Neural cell (in vitro differentiated cells): ENCODE results near the gene CD27. TPM values are rescaled to one million over a fixed set of nuclear protein-coding genes. Genes with fewer than 3 reads are reported as not detected.
A peak's percentile ranks its signal among the peaks of the same experiment; 100 is the strongest.
"Not testable (repeated sequence)": the region's sequence is repeated elsewhere in the genome, so short reads cannot be mapped to it uniquely, and the experiment has no call there.

Experiments used
- H2AFZ ChIP-seq: fragments of 200-600, 300-800 bp; sonication (generic), shearing (Covaris generic); 2 replicates; pipeline ENCODE4 v1.6.0; 2014; ENCODE audit warnings: low read depth, mild to moderate bottlenecking, antibody characterized with exemption, low read length, moderate library complexity
- H3F3A ChIP-seq: fragments of 200-600 bp; shearing (Covaris generic); 2 replicates; pipeline ENCODE4 v1.6.1; 2016; ENCODE audit warnings: mild to moderate bottlenecking, moderate library complexity, mixed read lengths, antibody characterized with exemption, low read length; ENCODE audit not compliant: insufficient read depth, poor library complexity, severe bottlenecking
- H3K27ac ChIP-seq: fragments of 200-600, 300-800 bp; sonication (generic), shearing (Covaris generic); 2 replicates; pipeline ENCODE4 v1.5.1; 2014; ENCODE audit warnings: mild to moderate bottlenecking, low read length, moderate library complexity
- H3K27me3 ChIP-seq: fragments of 300-800, 200-600 bp; sonication (generic), shearing (Covaris generic); 2 replicates; pipeline ENCODE4 v1.6.0; 2014; ENCODE audit warnings: mild to moderate bottlenecking, low read depth, low read length, moderate library complexity; ENCODE audit not compliant: insufficient read depth
- H3K36me3 ChIP-seq: fragments of 300-800, 200-600 bp; sonication (generic), shearing (Covaris generic); 2 replicates; pipeline ENCODE4 v1.5.1; 2014; ENCODE audit warnings: mild to moderate bottlenecking, antibody characterized with exemption, low read length, moderate library complexity; ENCODE audit not compliant: insufficient read depth
- H3K4me2 ChIP-seq: fragments of 300-800, 200-600 bp; sonication (generic), shearing (Covaris generic); 2 replicates; pipeline ENCODE4 v1.6.0; 2014; ENCODE audit warnings: mild to moderate bottlenecking, low read length
- H3K4me3 ChIP-seq: fragments of 300-800, 200-600 bp; sonication (generic), shearing (Covaris generic); 2 replicates; pipeline ENCODE4 v1.5.1; 2014; ENCODE audit warnings: mild to moderate bottlenecking, low read length, moderate library complexity
- H3K79me2 ChIP-seq: fragments of 200-600 bp; shearing (Covaris generic); replicated peaks from 2 replicates; pipeline ENCODE4 v1.6.0; 2014; ENCODE audit warnings: mild to moderate bottlenecking, low read length, moderate library complexity; ENCODE audit not compliant: insufficient read depth
- H3K9ac ChIP-seq: fragments of 300-800, 200-600 bp; sonication (generic), shearing (Covaris generic); 2 replicates; pipeline ENCODE4 v1.6.1; 2016; ENCODE audit warnings: mild to moderate bottlenecking, low read length, mixed read lengths
- H3K9me2 ChIP-seq: fragments of 200-600 bp; shearing (Covaris generic); 2 replicates; pipeline ENCODE4 v1.6.1; 2016; ENCODE audit warnings: mild to moderate bottlenecking, low read length, mixed read lengths; ENCODE audit not compliant: insufficient read depth
- H3K9me3 ChIP-seq: fragments of 200-600, 300-800 bp; sonication (generic), shearing (Covaris generic); 2 replicates; pipeline ENCODE4 v1.6.1; 2016; ENCODE audit warnings: mild to moderate bottlenecking, mixed run types, low read length, moderate library complexity, mixed read lengths
- H4K20me1 ChIP-seq: fragments of 200-600 bp; shearing (Covaris generic); 2 replicates; pipeline ENCODE4 v1.6.1; 2016; ENCODE audit warnings: mild to moderate bottlenecking, mixed run types; ENCODE audit not compliant: insufficient read depth
- EP300 ChIP-seq: fragments of 450-650 bp; conservative IDR thresholded peaks from 2 replicates; pipeline ENCODE4 v1.6.1; 2014; ENCODE audit warnings: antibody characterized with exemption, mild to moderate bottlenecking, moderate library complexity; ENCODE audit not compliant: poor library complexity, severe bottlenecking
- EZH2 ChIP-seq: fragments of 200-600, 300-800 bp; shearing (Covaris generic), sonication (generic); IDR thresholded peaks from 2 replicates; pipeline ENCODE4 v1.6.1; 2014; ENCODE audit warnings: antibody characterized with exemption, low read length, borderline replicate concordance, mild to moderate bottlenecking; ENCODE audit not compliant: insufficient read depth, poor library complexity, severe bottlenecking
- MXI1 ChIP-seq: fragments of 450-650 bp; conservative IDR thresholded peaks from 2 replicates; pipeline ENCODE4 v1.6.1; 2014; ENCODE audit warnings: antibody characterized with exemption, mild to moderate bottlenecking; ENCODE audit not compliant: poor library complexity, severe bottlenecking
- POLR2AphosphoS5 ChIP-seq: IDR thresholded peaks from 2 replicates; pipeline ENCODE4 v1.6.1; 2012
- RAD21 ChIP-seq: fragments of 450-650 bp; conservative IDR thresholded peaks from 2 replicates; pipeline ENCODE4 v1.6.1; 2014; ENCODE audit warnings: antibody characterized with exemption, mild to moderate bottlenecking, moderate library complexity
- SMC3 ChIP-seq: fragments of 450-650 bp; conservative IDR thresholded peaks from 2 replicates; pipeline ENCODE4 v1.6.1; 2014; ENCODE audit warnings: antibody characterized with exemption, mild to moderate bottlenecking, moderate library complexity; ENCODE audit not compliant: poor library complexity
- TAF1 ChIP-seq: IDR thresholded peaks from 2 replicates; pipeline ENCODE4 v1.6.1; 2012; ENCODE audit warnings: low read depth
- polyA plus RNA-seq: library from polyadenylated mRNA; depleted of rRNA; stranded (reverse); fragments of >200 nt; gene quantifications from 2 replicates; pipeline ENCODE4 v1.2.3, GENCODE V29; 2014
- TF ChIP-seq, protein P1 (sequence below): fragments of 450-650 bp; IDR thresholded peaks from 2 replicates; pipeline ENCODE4 v1.5.1; 2014; ENCODE audit warnings: antibody characterized with exemption, mild to moderate bottlenecking, moderate library complexity; ENCODE audit not compliant: poor library complexity, severe bottlenecking
- TF ChIP-seq, protein P2 (sequence below): IDR thresholded peaks from 2 replicates; pipeline ENCODE4 v1.6.1; 2012; ENCODE audit warnings: borderline replicate concordance

CD27 gene
- polyA plus RNA-seq, 1 donor from 2014 or later, result not detected

DNA sequence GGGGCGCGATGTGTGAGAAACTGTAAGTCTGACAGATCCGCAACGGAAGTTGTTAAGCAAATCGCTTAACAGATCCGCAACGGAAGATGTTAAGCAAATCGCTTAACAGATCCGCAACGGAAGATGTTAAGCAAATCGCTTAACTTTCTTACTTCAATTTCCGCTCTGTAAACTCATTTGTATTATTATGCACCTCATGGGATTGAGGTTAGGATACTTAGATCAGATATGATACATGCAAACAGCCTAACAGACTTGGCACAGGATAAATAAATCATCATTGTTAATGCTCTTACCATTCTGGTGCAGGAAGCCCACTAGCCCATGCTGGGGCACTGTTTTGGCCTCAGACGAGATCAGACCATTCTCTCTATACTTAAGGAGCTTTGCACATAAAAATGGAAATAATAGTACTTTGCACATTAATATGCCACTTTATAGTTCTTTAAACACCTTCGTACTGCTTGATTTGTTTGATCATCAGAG is 49.5 kb downstream of the CD27 start:
- Histone ChIP-seq H3K4me2 (peak overlapping the region; percentile 79), H3K9me2 (no peaks in the 10 kb centered on the region), H3K9ac (peak overlapping the region; percentile 28), H3K4me3 (peak overlapping the region; percentile 93), H3K79me2 (peaks cover 32% of the 10 kb centered on the region), H4K20me1 (no peaks in the 10 kb centered on the region), H3F3A (no peaks in the 10 kb centered on the region), H3K27me3 (no peaks in the 10 kb centered on the region), H3K36me3 (no peaks in the 10 kb centered on the region), H3K9me3 (no peaks in the 10 kb centered on the region), H2AFZ (peak overlapping the region; percentile 19), H3K27ac (no peak overlapping the region)
- no peak for TF ChIP-seq TAF1
- TF ChIP-seq MXI1, result peak; percentile 42
- TF ChIP-seq, protein P1, sequence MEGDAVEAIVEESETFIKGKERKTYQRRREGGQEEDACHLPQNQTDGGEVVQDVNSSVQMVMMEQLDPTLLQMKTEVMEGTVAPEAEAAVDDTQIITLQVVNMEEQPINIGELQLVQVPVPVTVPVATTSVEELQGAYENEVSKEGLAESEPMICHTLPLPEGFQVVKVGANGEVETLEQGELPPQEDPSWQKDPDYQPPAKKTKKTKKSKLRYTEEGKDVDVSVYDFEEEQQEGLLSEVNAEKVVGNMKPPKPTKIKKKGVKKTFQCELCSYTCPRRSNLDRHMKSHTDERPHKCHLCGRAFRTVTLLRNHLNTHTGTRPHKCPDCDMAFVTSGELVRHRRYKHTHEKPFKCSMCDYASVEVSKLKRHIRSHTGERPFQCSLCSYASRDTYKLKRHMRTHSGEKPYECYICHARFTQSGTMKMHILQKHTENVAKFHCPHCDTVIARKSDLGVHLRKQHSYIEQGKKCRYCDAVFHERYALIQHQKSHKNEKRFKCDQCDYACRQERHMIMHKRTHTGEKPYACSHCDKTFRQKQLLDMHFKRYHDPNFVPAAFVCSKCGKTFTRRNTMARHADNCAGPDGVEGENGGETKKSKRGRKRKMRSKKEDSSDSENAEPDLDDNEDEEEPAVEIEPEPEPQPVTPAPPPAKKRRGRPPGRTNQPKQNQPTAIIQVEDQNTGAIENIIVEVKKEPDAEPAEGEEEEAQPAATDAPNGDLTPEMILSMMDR, result peak; percentile 39

GRCh38 chr12:6494968-6495367 is 50.2 kb downstream of the CD27 start:
- Histone ChIP-seq H3K9me2 (no peaks in the 10 kb centered on the region), H3K4me2 (peak overlapping the region; percentile 79), H3K36me3 (no peaks in the 10 kb centered on the region), H3K9me3 (no peaks in the 10 kb centered on the region), H2AFZ (no peak overlapping the region), H3K9ac (peak overlapping the region; percentile 28), H3K79me2 (peaks cover 32% of the 10 kb centered on the region), H3K27me3 (no peaks in the 10 kb centered on the region), H3K4me3 (peak overlapping the region; percentile 93), H3F3A (no peaks in the 10 kb centered on the region), H4K20me1 (no peaks in the 10 kb centered on the region), H3K27ac (no peak overlapping the region)
- no peak for TF ChIP-seq POLR2AphosphoS5
- TF ChIP-seq RAD21, result no peak
- no peak for TF ChIP-seq EZH2
- TF ChIP-seq, protein P2, sequence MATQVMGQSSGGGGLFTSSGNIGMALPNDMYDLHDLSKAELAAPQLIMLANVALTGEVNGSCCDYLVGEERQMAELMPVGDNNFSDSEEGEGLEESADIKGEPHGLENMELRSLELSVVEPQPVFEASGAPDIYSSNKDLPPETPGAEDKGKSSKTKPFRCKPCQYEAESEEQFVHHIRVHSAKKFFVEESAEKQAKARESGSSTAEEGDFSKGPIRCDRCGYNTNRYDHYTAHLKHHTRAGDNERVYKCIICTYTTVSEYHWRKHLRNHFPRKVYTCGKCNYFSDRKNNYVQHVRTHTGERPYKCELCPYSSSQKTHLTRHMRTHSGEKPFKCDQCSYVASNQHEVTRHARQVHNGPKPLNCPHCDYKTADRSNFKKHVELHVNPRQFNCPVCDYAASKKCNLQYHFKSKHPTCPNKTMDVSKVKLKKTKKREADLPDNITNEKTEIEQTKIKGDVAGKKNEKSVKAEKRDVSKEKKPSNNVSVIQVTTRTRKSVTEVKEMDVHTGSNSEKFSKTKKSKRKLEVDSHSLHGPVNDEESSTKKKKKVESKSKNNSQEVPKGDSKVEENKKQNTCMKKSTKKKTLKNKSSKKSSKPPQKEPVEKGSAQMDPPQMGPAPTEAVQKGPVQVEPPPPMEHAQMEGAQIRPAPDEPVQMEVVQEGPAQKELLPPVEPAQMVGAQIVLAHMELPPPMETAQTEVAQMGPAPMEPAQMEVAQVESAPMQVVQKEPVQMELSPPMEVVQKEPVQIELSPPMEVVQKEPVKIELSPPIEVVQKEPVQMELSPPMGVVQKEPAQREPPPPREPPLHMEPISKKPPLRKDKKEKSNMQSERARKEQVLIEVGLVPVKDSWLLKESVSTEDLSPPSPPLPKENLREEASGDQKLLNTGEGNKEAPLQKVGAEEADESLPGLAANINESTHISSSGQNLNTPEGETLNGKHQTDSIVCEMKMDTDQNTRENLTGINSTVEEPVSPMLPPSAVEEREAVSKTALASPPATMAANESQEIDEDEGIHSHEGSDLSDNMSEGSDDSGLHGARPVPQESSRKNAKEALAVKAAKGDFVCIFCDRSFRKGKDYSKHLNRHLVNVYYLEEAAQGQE, result no peak
- TF ChIP-seq, protein P1, result no peak
- TF ChIP-seq MXI1, result no peak
- TF ChIP-seq EP300, result no peak
- TF ChIP-seq TAF1, result no peak
- TF ChIP-seq SMC3, result no peak

GRCh38 chr12:6497291-6497690 is 52.5 kb downstream of the CD27 start:
- H2AFZ ChIP-seq, H3K27me3 ChIP-seq, H3K9me2 ChIP-seq, H3F3A ChIP-seq, H3K9me3 ChIP-seq, H3K36me3 ChIP-seq, H3K4me2 ChIP-seq, H3K4me3 ChIP-seq, H4K20me1 ChIP-seq, H3K27ac ChIP-seq, H3K9ac ChIP-seq: not testable (repeated sequence)
- H3K79me2 ChIP-seq, result peaks cover 31% of the 10 kb centered on the region
